HG02840 (cell line): ENCODE results near the gene CYS1.
"Not testable (repeated sequence)": the region's sequence is repeated elsewhere in the genome, so short reads cannot be mapped to it uniquely, and the experiment has no call there.

Experiments used
- ATAC-seq: cut with Tn5 transposase; IDR thresholded peaks from one replicate; pipeline ENCODE4 v1.9.1; 2021; ENCODE audit warnings: mild to moderate bottlenecking, moderate library complexity, moderate number of reproducible peaks; ENCODE audit not compliant: unreplicated experiment, low FRiP score

Gene CYS1

GRCh38 chr2:10016001-10016801 is 64.0 kb downstream of the CYS1 start:
- no peak for ATAC-seq

GRCh38 chr2:10015376-10015989 is 64.7 kb downstream of the CYS1 start:
- ATAC-seq = not testable (repeated sequence)

GRCh38 chr2:10014418-10015190 is 65.6 kb downstream of the CYS1 start:
- ATAC-seq = no peak

- not testable (repeated sequence) for ATAC-seq
Observed at GRCh38 chr2:10013651-10014417, 66.4 kb downstream of the CYS1 start.

- no peak for ATAC-seq
Observed at GRCh38 chr2:10012963-10013461, 67.2 kb downstream of the CYS1 start.

GRCh38 chr2:10012366-10012962 is 67.7 kb downstream of the CYS1 start:
- not testable (repeated sequence) for ATAC-seq

- not testable (repeated sequence) for ATAC-seq
Observed at GRCh38 chr2:10011606-10012325, 68.4 kb downstream of the CYS1 start.

- ATAC-seq = not testable (repeated sequence)
Observed at GRCh38 chr2:10010861-10011605, 69.2 kb downstream of the CYS1 start.

- ATAC-seq = no peak
Observed at GRCh38 chr2:10009811-10010781, 70.1 kb downstream of the CYS1 start.

- ATAC-seq = no peak
Observed at GRCh38 chr2:10009271-10009810, 70.9 kb downstream of the CYS1 start.

GRCh38 chr2:10008809-10009176 is 71.4 kb downstream of the CYS1 start:
- no peak for ATAC-seq

GRCh38 chr2:10007921-10008808 is 72.0 kb downstream of the CYS1 start:
- no peak for ATAC-seq

- ATAC-seq = no peak
Observed at GRCh38 chr2:10007435-10007834, 72.8 kb downstream of the CYS1 start.
